GM12801 (cell line): Measurements from ENCODE around the gene MYO5B.

ENCODE experiments used
- CTCF ChIP-seq: IDR thresholded peaks from one replicate; pipeline ENCODE4 v1.5.1; 2011; ENCODE audit warnings: control low read depth; ENCODE audit not compliant: insufficient read length; ENCODE audit errors: extremely low read depth

MYO5B gene

GRCh38 chr18:49843778-49844625 lies 350.9 kb downstream of the MYO5B start:
- no peak for TF ChIP-seq CTCF

GRCh38 chr18:49843131-49843530 lies 351.8 kb downstream of the MYO5B start:
- TF ChIP-seq CTCF: no peak

GRCh38 chr18:49842656-49843055 lies 352.3 kb downstream of the MYO5B start:
- no peak for TF ChIP-seq CTCF

- no peak for TF ChIP-seq CTCF
These were observed 353.4 kb downstream of the MYO5B start for GRCh38 chr18:49841236-49842217.

GRCh38 chr18:49839012-49839411 lies 355.9 kb downstream of the MYO5B start:
- TF ChIP-seq CTCF: no peak

- TF ChIP-seq CTCF: no peak
These were observed 356.6 kb downstream of the MYO5B start for GRCh38 chr18:49838381-49838780.

GRCh38 chr18:49837889-49838288 lies 357.1 kb downstream of the MYO5B start:
- TF ChIP-seq CTCF: no peak
